Measurements from ENCODE around the gene SLC52A1.

The SLC52A1 gene

DNA sequence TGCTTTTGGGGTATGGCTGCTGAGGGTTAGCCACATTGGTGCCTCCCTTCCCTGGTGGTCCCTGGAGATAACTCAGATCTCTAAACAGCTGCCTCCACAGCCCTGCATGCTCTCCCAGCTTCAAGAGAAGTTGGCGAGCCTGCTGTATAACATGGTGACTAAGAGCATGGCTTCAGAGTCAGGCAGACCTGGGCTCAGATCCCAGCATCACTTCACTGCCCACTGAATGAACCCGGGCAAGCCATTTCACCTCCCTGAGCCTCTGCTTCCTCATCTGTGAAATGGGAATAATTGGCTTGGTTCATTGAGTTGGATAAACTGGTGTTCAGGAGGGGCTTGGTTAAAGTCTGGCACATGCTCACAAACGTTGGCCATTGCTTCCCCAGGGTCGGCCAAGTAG is 20.9 kb downstream of the SLC52A1 start:
- no peak overlapping the region for H3K4me3 ChIP-seq (ENCODE audit: low read length in 2 of 2)
- no peaks in the 10 kb centered on the region for H3K4me1 ChIP-seq (ENCODE audit: control insufficient read depth in 2 of 2, insufficient read depth in 2 of 2, low read length in 2 of 2)
- H3K27ac ChIP-seq (ENCODE audit: low read depth in 2 of 2, low read length in 2 of 2) = no peak overlapping the region
- peaks cover 43 to 50% of the 10 kb centered on the region in 2 donors for H3K36me3 ChIP-seq (ENCODE audit: control insufficient read depth in 2 of 2, insufficient read depth in 2 of 2, low read length in 2 of 2)
- no peaks in the 10 kb centered on the region for H3K27me3 ChIP-seq (ENCODE audit: control insufficient read depth in 2 of 2, insufficient read depth in 2 of 2, low read length in 2 of 2)
- no peaks in the 10 kb centered on the region for H3K9me3 ChIP-seq (ENCODE audit: control insufficient read depth in 2 of 2, low read length in 2 of 2)
- no peak overlapping the region for H3K9ac ChIP-seq (ENCODE audit: low read depth in 1 of 2, low read length in 2 of 2)

DNA sequence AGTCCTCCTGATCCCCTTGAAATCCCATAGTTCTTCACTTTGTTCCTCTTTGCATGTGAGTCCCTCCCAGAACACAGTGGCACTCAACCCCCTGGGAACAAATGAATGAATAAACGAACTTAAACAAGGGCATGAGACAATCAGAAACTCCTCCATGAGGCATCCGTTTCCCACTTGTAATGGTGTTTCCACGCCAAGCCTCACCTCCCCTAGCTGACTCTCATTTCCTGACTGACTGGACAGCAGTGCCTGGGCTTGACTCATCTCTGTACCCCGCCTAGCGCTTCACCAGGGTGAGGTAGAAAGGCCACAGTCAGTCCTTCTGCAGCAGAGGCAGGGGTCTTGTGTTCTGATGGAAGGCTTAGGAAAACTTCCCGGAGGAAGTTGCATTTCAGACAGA is 23.3 kb downstream of the SLC52A1 start:
- Histone ChIP-seq H3K27ac (ENCODE audit: low read depth in 2 of 2, low read length in 2 of 2) (no peak overlapping the region), H3K9ac (ENCODE audit: low read depth in 1 of 2, low read length in 2 of 2) (no peak overlapping the region), H3K27me3 (ENCODE audit: control insufficient read depth in 2 of 2, insufficient read depth in 2 of 2, low read length in 2 of 2) (no peaks in the 10 kb centered on the region), H3K4me3 (ENCODE audit: low read length in 2 of 2) (no peak overlapping the region), H3K9me3 (ENCODE audit: control insufficient read depth in 2 of 2, low read length in 2 of 2) (no peaks in the 10 kb centered on the region), H3K4me1 (ENCODE audit: control insufficient read depth in 2 of 2, insufficient read depth in 2 of 2, low read length in 2 of 2) (no peaks in the 10 kb centered on the region), H3K36me3 (ENCODE audit: control insufficient read depth in 2 of 2, insufficient read depth in 2 of 2, low read length in 2 of 2) (peaks cover 57 to 59% of the 10 kb centered on the region in 2 donors)

DNA sequence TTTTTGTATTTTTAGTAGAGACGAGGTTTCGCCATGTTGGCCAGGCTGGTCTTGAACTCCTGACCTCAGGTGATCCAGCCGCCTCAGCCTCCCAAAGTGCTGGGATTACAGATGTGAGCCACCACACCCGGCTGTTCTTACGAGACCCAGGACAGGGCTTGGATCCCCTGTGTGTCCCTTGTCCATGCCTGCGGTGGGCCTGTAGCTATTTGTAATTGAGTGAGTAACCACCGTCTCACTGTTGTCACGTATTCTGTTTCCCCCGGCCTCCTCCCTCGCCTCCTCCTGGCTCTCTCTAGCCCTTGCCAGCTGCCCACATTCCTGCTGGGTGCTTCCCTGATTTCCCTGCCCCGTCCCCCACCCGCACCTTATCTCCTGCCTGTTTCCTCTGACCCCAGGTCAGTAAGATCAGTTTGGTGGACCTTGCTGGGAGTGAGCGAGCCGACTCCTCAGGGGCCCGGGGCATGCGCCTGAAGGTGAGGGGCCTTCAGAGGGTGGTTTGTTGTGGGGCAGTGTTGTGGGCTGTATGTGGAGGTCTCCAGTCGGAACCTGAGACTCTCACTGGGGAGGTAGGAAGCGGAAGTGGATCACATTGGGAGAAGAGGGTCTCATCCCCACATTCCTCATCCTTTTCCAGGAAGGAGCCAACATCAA is 31.9 kb downstream of the SLC52A1 start:
- H3K27me3 ChIP-seq (ENCODE audit: control insufficient read depth in 2 of 2, insufficient read depth in 2 of 2, low read length in 2 of 2) = no peaks in the 10 kb centered on the region
- no peak overlapping the region for H3K27ac ChIP-seq (ENCODE audit: low read depth in 2 of 2, low read length in 2 of 2)
- H3K4me1 ChIP-seq (ENCODE audit: control insufficient read depth in 2 of 2, insufficient read depth in 2 of 2, low read length in 2 of 2) = peaks cover 17 to 19% of the 10 kb centered on the region in 2 donors
- peaks cover 65 to 66% of the 10 kb centered on the region in 2 donors for H3K36me3 ChIP-seq (ENCODE audit: control insufficient read depth in 2 of 2, insufficient read depth in 2 of 2, low read length in 2 of 2)
- no peak overlapping the region for H3K9ac ChIP-seq (ENCODE audit: low read depth in 1 of 2, low read length in 2 of 2)
- no peak overlapping the region for H3K4me3 ChIP-seq (ENCODE audit: low read length in 2 of 2)
- no peaks in the 10 kb centered on the region for H3K9me3 ChIP-seq (ENCODE audit: control insufficient read depth in 2 of 2, low read length in 2 of 2)

DNA sequence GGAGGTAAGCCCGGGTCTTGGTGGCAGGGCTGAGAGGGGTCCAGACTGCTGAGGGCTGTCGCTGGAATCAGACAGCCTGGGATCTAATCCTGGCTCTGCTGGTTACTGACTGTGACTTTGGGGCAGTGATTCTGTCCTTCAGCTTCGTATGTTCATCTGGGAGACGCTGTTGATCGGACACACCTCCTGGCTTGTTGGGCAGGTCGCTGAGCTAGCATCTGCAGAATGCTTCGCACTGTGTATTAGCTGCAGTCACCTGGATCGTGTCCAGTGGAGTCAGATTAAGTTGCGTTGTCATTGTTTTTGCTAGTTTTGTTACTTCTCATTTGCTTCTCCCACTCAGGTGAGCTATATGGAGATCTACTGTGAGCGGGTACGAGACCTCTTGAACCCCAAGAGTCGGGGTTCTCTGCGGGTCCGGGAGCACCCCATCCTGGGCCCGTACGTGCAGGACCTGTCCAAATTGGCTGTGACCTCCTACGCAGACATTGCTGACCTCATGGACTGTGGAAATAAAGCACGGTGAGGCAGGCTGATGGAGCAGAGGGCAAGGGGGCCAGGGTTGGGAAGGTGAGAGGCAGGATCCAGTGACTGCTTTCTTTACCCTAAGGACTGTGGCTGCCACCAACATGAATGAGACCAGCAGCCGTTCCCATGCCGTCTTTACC is 33.0 kb downstream of the SLC52A1 start:
- no peak overlapping the region for H3K9ac ChIP-seq (ENCODE audit: low read depth in 1 of 2, low read length in 2 of 2)

DNA sequence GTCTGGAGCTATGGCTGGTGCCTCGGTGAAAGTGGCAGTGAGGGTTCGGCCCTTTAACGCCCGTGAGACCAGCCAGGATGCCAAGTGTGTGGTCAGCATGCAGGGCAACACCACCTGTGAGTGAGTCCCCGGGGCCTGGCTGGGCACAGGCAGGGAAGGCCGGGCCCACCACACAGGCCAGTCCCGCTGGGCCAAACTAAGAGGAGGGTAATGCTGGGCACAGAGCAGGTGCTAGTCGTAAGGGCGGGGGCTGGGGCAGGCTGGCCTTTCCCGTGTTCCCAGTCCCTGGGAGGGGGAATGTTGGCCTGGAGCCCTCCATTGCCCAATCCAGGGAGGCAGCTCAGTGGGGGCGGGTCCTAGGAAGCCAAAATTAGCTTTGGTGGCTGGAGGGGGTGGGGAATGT is 35.0 kb downstream of the SLC52A1 start:
- Histone ChIP-seq H3K27ac (ENCODE audit: low read depth in 2 of 2, low read length in 2 of 2) (no peak overlapping the region), H3K4me1 (ENCODE audit: control insufficient read depth in 2 of 2, insufficient read depth in 2 of 2, low read length in 2 of 2) (peaks cover 22 to 25% of the 10 kb centered on the region in 2 donors), H3K9ac (ENCODE audit: low read depth in 1 of 2, low read length in 2 of 2) (no peak overlapping the region)

More for the DNA sequence above, 33.0 kb downstream of the SLC52A1 start:
- Histone ChIP-seq H3K9me3 (ENCODE audit: control insufficient read depth in 2 of 2, low read length in 2 of 2) (no peaks in the 10 kb centered on the region), H3K36me3 (ENCODE audit: control insufficient read depth in 2 of 2, insufficient read depth in 2 of 2, low read length in 2 of 2) (peaks cover 54 to 55% of the 10 kb centered on the region in 2 donors), H3K27ac (ENCODE audit: low read depth in 2 of 2, low read length in 2 of 2) (no peak overlapping the region), H3K4me1 (ENCODE audit: control insufficient read depth in 2 of 2, insufficient read depth in 2 of 2, low read length in 2 of 2) (peaks cover 17 to 19% of the 10 kb centered on the region in 2 donors), H3K27me3 (ENCODE audit: control insufficient read depth in 2 of 2, insufficient read depth in 2 of 2, low read length in 2 of 2) (no peaks in the 10 kb centered on the region), H3K4me3 (ENCODE audit: low read length in 2 of 2) (no peak overlapping the region)

DNA sequence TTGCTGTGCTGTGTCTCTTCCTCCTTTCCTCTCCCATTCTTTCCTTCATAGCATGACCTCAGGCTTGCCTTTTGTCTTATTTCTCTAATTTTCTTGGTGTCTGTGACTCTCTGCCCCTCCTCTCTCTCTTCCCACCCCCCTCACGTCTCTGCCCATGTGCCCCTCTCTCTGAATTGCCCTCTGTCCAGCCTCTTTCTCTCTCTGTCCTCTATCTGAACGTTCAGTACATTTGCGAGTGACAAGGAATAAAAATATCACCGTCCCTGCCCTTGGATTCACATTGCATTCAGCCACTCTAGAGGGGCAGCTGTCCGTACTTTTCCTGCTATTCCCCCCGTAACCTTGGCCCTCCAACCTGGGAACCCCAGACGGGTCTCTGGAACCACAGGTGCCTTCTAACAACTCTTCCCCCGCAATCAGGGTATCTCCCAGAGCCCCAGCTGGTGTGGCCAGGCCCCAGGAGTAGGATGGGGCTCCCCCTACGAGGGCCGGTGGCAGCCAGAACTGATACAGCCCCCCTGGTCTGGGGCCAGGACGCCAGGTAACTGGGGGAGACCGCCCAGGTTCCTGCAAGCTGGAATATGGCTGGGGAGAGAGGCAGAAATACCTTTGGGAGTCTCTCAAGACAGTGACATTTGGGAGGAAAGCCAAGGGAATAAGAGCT is 35.7 kb downstream of the SLC52A1 start:
- Histone ChIP-seq H3K4me3 (ENCODE audit: low read length in 2 of 2) (peak overlapping the region; percentile 93 to 98), H3K4me1 (ENCODE audit: control insufficient read depth in 2 of 2, insufficient read depth in 2 of 2, low read length in 2 of 2) (peaks cover 22 to 25% of the 10 kb centered on the region in 2 donors), H3K27ac (ENCODE audit: low read depth in 2 of 2, low read length in 2 of 2) (peak overlapping the region; percentile 85 to 87), H3K9me3 (ENCODE audit: control insufficient read depth in 2 of 2, low read length in 2 of 2) (no peaks in the 10 kb centered on the region), H3K27me3 (ENCODE audit: control insufficient read depth in 2 of 2, insufficient read depth in 2 of 2, low read length in 2 of 2) (no peaks in the 10 kb centered on the region), H3K9ac (ENCODE audit: low read depth in 1 of 2, low read length in 2 of 2) (peak overlapping the region; percentile 90), H3K36me3 (ENCODE audit: control insufficient read depth in 2 of 2, insufficient read depth in 2 of 2, low read length in 2 of 2) (peaks cover 35 to 36% of the 10 kb centered on the region in 2 donors)

More for the DNA sequence above, 35.0 kb downstream of the SLC52A1 start:
- no peaks in the 10 kb centered on the region for H3K27me3 ChIP-seq (ENCODE audit: control insufficient read depth in 2 of 2, insufficient read depth in 2 of 2, low read length in 2 of 2)
- H3K4me3 ChIP-seq (ENCODE audit: low read length in 2 of 2) = no peak overlapping the region
- peaks cover 42 to 43% of the 10 kb centered on the region in 2 donors for H3K36me3 ChIP-seq (ENCODE audit: control insufficient read depth in 2 of 2, insufficient read depth in 2 of 2, low read length in 2 of 2)
- H3K9me3 ChIP-seq (ENCODE audit: control insufficient read depth in 2 of 2, low read length in 2 of 2) = no peaks in the 10 kb centered on the region

DNA sequence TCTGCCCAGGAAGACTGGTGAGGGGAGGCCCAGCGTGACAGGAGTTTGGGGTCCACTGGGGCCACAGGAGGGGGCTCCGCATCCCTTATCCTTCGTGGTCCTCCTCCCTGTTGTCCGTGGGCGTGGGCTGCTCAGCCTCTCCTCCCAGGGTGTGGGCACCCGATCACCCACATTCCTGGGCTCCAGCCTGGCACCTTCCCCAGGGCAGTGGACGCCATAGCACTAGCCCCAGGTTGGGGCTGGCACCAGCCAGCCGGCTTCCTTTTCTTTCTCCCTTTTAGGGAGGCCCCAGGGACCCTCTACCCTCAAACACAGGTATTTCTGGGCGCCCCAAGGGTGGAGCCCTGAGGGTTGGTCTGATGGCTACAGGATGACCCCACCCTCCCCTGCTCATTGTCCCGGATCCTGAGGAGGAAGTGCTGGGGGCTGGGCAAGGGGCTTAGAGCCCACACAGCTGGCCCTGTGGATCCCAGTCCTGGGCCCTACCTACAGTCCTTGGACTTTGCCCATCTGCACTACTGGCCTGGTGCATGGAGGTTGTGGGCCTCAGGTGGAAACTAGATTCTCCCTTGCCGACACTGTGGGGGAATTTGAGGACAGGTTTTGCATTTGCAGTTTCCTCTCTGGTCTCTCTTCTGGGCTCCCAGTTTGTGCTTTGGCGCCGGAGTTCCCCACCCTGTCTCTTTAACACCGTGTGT is 36.3 kb downstream of the SLC52A1 start:
- Histone ChIP-seq H3K9me3 (ENCODE audit: control insufficient read depth in 2 of 2, low read length in 2 of 2) (no peaks in the 10 kb centered on the region), H3K9ac (ENCODE audit: low read depth in 1 of 2, low read length in 2 of 2) (peak overlapping the region; percentile 90), H3K4me1 (ENCODE audit: control insufficient read depth in 2 of 2, insufficient read depth in 2 of 2, low read length in 2 of 2) (peaks cover 22 to 25% of the 10 kb centered on the region in 2 donors), H3K27ac (ENCODE audit: low read depth in 2 of 2, low read length in 2 of 2) (peak overlapping the region; percentile 85 to 87), H3K36me3 (ENCODE audit: control insufficient read depth in 2 of 2, insufficient read depth in 2 of 2, low read length in 2 of 2) (peaks cover 28 to 29% of the 10 kb centered on the region in 2 donors), H3K27me3 (ENCODE audit: control insufficient read depth in 2 of 2, insufficient read depth in 2 of 2, low read length in 2 of 2) (no peaks in the 10 kb centered on the region), H3K4me3 (ENCODE audit: low read length in 2 of 2) (peak overlapping the region; percentile 93 to 98)

DNA sequence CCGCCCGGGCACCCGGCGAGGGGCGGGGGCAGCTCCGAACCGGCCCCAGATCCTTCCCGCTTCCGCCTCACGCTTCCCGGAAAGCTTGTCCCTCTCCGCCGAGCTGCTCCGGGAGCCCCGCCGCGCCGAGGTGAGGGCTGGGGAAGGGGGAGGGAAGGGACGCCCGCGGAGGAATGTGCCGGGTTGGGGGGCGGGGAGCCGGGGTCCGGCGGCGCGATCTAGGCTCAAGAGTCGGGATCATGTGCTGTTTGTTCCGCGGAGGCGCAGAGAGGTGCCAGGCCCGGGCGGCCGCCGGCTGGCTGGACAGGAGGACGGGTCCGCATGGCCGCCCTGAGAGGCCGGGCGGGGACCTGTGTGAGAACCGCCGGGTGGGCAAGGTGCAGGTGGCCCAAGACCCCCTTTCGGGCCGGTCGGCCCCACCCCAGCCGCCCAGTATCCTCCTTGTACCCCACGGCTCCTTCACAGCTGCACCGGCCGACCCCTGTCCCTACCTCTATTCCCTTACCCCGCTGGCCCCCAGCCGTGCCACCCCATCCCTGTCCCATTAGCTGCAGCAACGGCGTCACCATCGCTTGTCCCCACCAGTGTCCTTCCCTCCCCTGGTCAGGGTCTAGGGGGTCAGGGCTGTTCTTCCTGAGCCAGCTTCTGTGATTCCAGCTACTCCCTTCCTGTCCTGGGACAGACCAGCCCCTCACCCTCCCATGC is 37.0 kb downstream of the SLC52A1 start:
- H3K9ac ChIP-seq (ENCODE audit: low read depth in 1 of 2, low read length in 2 of 2) = peak overlapping the region; percentile 90
- H3K4me3 ChIP-seq (ENCODE audit: low read length in 2 of 2) = peak overlapping the region; percentile 93 to 98
- H3K4me1 ChIP-seq (ENCODE audit: control insufficient read depth in 2 of 2, insufficient read depth in 2 of 2, low read length in 2 of 2) = peaks cover 22 to 25% of the 10 kb centered on the region in 2 donors
- no peaks in the 10 kb centered on the region for H3K27me3 ChIP-seq (ENCODE audit: control insufficient read depth in 2 of 2, insufficient read depth in 2 of 2, low read length in 2 of 2)
- H3K36me3 ChIP-seq (ENCODE audit: control insufficient read depth in 2 of 2, insufficient read depth in 2 of 2, low read length in 2 of 2) = peaks cover 21 to 22% of the 10 kb centered on the region in 2 donors
- H3K27ac ChIP-seq (ENCODE audit: low read depth in 2 of 2, low read length in 2 of 2) = peak overlapping the region; percentile 85 to 87
- H3K9me3 ChIP-seq (ENCODE audit: control insufficient read depth in 2 of 2, low read length in 2 of 2) = no peaks in the 10 kb centered on the region

DNA sequence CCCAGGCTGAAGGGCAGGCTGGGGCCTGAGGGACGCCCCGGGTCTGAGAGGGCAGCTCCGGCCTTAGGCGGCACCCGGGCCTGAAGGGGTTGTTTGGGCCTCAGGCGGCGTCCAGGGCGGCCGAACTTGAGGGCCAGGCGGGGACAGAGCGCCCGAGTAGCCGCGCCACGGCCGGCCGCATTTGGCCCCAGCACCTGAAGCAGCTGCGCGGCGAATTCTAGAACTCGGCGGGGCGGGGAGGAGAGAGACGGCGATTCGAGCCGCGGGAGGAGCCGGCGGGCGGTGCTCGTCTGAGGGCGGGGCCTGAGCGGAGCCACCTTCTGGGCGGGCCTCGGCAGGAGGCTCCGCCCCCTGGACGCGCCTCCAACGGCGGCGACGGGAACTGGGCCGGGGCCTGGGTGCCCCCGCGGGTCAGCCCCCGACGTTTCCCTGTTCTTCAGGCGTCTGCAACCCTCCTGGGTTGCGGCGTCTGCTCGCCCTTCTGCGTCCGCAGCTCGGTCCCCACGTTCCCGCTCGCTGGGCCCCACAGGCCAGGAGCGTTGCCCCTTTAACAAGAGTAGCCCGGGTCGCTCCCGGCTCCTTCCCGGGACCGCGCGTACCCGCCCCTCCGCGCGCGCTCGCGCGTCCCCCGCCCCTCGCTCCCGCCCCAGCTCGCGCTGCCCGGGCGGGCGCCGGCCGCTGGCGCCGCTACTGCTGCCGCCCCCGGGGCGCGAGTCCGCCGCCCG is 37.8 kb downstream of the SLC52A1 start, which contains the start of the genes INCA1 and KIF1C:
TSS of gene INCA1 (minus strand) at position 221 of the 725 bp plus-strand sequence. CDS start 3,085 bp downstream, outside the sequence.
TSS of gene KIF1C (plus strand) at position 649 of the 725 bp plus-strand sequence. CDS start 2,297 bp downstream, outside the sequence.
- no peaks in the 10 kb centered on the region for H3K9me3 ChIP-seq (ENCODE audit: control insufficient read depth in 2 of 2, low read length in 2 of 2)
- peak within 1 kb of the TSS; percentile 87 to 90 for H3K27ac ChIP-seq (ENCODE audit: low read depth in 2 of 2, low read length in 2 of 2)
- no peaks in the 10 kb centered on the region for H3K27me3 ChIP-seq (ENCODE audit: control insufficient read depth in 2 of 2, insufficient read depth in 2 of 2, low read length in 2 of 2)
- H3K9ac ChIP-seq (ENCODE audit: low read depth in 1 of 2, low read length in 2 of 2) = peak within 1 kb of the TSS; percentile 90
- peaks cover 19 to 20% of the 10 kb centered on the region in 2 donors for H3K36me3 ChIP-seq (ENCODE audit: control insufficient read depth in 2 of 2, insufficient read depth in 2 of 2, low read length in 2 of 2)
- peaks cover 22 to 25% of the 10 kb centered on the region in 2 donors for H3K4me1 ChIP-seq (ENCODE audit: control insufficient read depth in 2 of 2, insufficient read depth in 2 of 2, low read length in 2 of 2)
- peak within 1 kb of the TSS; percentile 93 to 98 for H3K4me3 ChIP-seq (ENCODE audit: low read length in 2 of 2)

Data from mucosa of rectum (tissue), 2 donors.